K562 (cell line): ENCODE measurements around the gene TRIP6. TPM values are rescaled to one million over a fixed set of nuclear protein-coding genes. Genes with fewer than 3 reads are reported as not detected.
A peak's percentile ranks its signal among the peaks of the same experiment; 100 is the strongest.

Experiments used
- CXXC5 ChIP-seq: fragments of 250-450 bp; sonication (Bioruptor Pico); IDR thresholded peaks from 2 replicates; pipeline ENCODE4 v1.8.0; 2022; ENCODE audit warnings: inconsistent platforms, mild to moderate bottlenecking, moderate library complexity
- DPF2 ChIP-seq: fragments of 450-650 bp; IDR thresholded peaks from 2 replicates; pipeline ENCODE4 v1.6.1; 2016
- FOXJ2 ChIP-seq: fragments of 200-800 bp; sonication (Bioruptor generic); IDR thresholded peaks from 2 replicates; pipeline ENCODE4 v1.6.1; 2016; ENCODE audit warnings: missing genetic modification characterization, missing compliant biosample characterization
- FOXK2 ChIP-seq, 2 experiments: fragments of 450-650 bp; IDR thresholded peaks in 1 of 2; conservative IDR thresholded peaks in 1 of 2; 2 replicates each; pipeline ENCODE4 v1.6.1; 2016; ENCODE audit warnings: low read depth in 2 of 2, mild to moderate bottlenecking in 1 of 2
- HDAC2 ChIP-seq: fragments of 450-650 bp; IDR thresholded peaks from 2 replicates; pipeline ENCODE4 v1.6.1; 2016; ENCODE audit warnings: mild to moderate bottlenecking
- MCM5 ChIP-seq: fragments of 450-650 bp; IDR thresholded peaks from 2 replicates; pipeline ENCODE4 v1.6.1; 2016; ENCODE audit warnings: low read depth
- MCM7 ChIP-seq, 2 experiments: fragments of 450-650 bp; IDR thresholded peaks; 2 replicates each; pipeline ENCODE4 v1.6.1; 2016 to 2018
- NR2C2 ChIP-seq, 2 experiments: fragments of 200-800 bp in 1 of 2; sonication (Bioruptor generic) in 1 of 2; sonication (generic) in 1 of 2; formaldehyde crosslinking in 1 of 2; IDR thresholded peaks; 2 replicates each; pipeline versions ENCODE4 v1.6.1 to v1.8.0; 2016 to 2022; ENCODE audit warnings: mild to moderate bottlenecking in 1 of 2, missing compliant biosample characterization in 1 of 2, missing genetic modification characterization in 1 of 2, missing genetic modification reagents in 1 of 2
- SMARCC2 ChIP-seq: fragments of 450-650 bp; IDR thresholded peaks from 2 replicates; pipeline ENCODE4 v1.6.1; 2017; ENCODE audit warnings: antibody characterized with exemption, moderate library complexity, mild to moderate bottlenecking, low read depth
- TOE1 ChIP-seq, 2 experiments: fragments of 450-650 bp in 1 of 2; sonication (generic) in 1 of 2; formaldehyde crosslinking in 1 of 2; IDR thresholded peaks; 2 replicates each; pipeline versions ENCODE4 v1.7.1 to v1.8.0; 2016 to 2022; ENCODE audit warnings: borderline replicate concordance in 2 of 2, mild to moderate bottlenecking in 2 of 2, antibody characterized with exemption in 1 of 2, inconsistent platforms in 1 of 2, low read depth in 1 of 2, missing genetic modification reagents in 1 of 2, moderate library complexity in 1 of 2
- ZBTB26 ChIP-seq: fragments of 450-650 bp; formaldehyde crosslinking; IDR thresholded peaks from 2 replicates; pipeline ENCODE4 v1.4.0; 2022; ENCODE audit warnings: missing genetic modification characterization
- ZBTB40 ChIP-seq, 2 experiments: fragments of 450-650 bp in 1 of 2; sonication (generic) in 1 of 2; formaldehyde crosslinking in 1 of 2; IDR thresholded peaks; 2 replicates each; pipeline versions ENCODE4 v1.7.1 to v1.9.0; 2016 to 2022; ENCODE audit warnings: inconsistent platforms in 1 of 2, mild to moderate bottlenecking in 1 of 2, missing genetic modification reagents in 1 of 2
- ZNF280A ChIP-seq: fragments of 450-650 bp; IDR thresholded peaks from 2 replicates; pipeline ENCODE4 v1.6.1; 2018; ENCODE audit warnings: mild to moderate bottlenecking, low read depth; ENCODE audit not compliant: partially characterized antibody
- ZNF347 ChIP-seq: fragments of 450-650 bp; formaldehyde crosslinking; IDR thresholded peaks from 2 replicates; pipeline ENCODE4 v1.4.0; 2020; ENCODE audit warnings: low read depth, mild to moderate bottlenecking, moderate library complexity
- polyA plus RNA-seq, 8 experiments: library from polyadenylated mRNA; depleted of rRNA in 4 of 8; stranded (reverse) in 5 of 8; unstranded in 3 of 8; fragments of >200 nt; fragmentation: Nextera tagmentation in 2 of 8; fragmentation: Illumina TruSeq in 1 of 8; extraction: Ambion mirVana in 2 of 8; extraction: Trizol in 1 of 8; gene quantifications; 2 replicates each; pipeline versions ENCODE4 v1.2.1 to v1.2.3, GENCODE V29; 2011 to 2014; ENCODE audit warnings: inconsistent platforms in 1 of 8, missing spikeins in 1 of 8
- total RNA-seq, 7 experiments: library from RNA; depleted of rRNA in 6 of 7; stranded (reverse); fragments of >200 nt in 6 of 7; fragmentation: Illumina TruSeq in 2 of 7; extraction: Trizol in 2 of 7; gene quantifications; 2 replicates each; pipeline versions ENCODE4 v1.2.1 to v1.2.3, GENCODE V29; 2011 to 2021; ENCODE audit warnings: low replicate concordance in 1 of 7

Gene TRIP6
- total and polyA plus RNA-seq, 9 of the 15 experiments (the other 6 are each of a cell fraction or from before 2014, with no cell fraction given): 5.9 to 141 (median 54.0) TPM

- TF ChIP-seq ZBTB40 (IDR thresholded peaks at IDR 0.05) (peak; percentile 71), ZBTB40 (CRISPR knock-in tag; IDR thresholded peaks at IDR 0.05) (no peak), HDAC2 (peak; percentile 57), DPF2 (peak; percentile 68), CXXC5 (0 out of 2 replicates have a peak, but pooled peaks have one; percentile 4), FOXK2 (conservative IDR thresholded peaks at IDR 0.05 in 1 of 2, IDR thresholded peaks at IDR 0.05 in 1 of 2; ENCODE audit: low read depth in 2 of 2) (peak; percentile 83 to 89), ZBTB26 (peak; percentile 95), MCM5 (0 out of 2 replicates have a peak, but pooled peaks have one; percentile 82), TOE1 (IDR thresholded peaks at IDR 0.05; ENCODE audit: borderline replicate concordance) (peak; percentile 43; the same call in 1 of the 2 replicates), TOE1 (CRISPR knock-in tag; IDR thresholded peaks at IDR 0.05; ENCODE audit: borderline replicate concordance, low read depth) (no peak), NR2C2 (CRISPR knock-in tag; IDR thresholded peaks at IDR 0.05) (no peak), NR2C2 (tag; IDR thresholded peaks at IDR 0.05) (0 out of 2 replicates have a peak, but pooled peaks have one; percentile 28), MCM7 (IDR thresholded peaks at IDR 0.05) (peak in 1 of 2 experiments; percentile 81; a peak in 2 of 4 replicates), FOXJ2 (tag) (peak; percentile 81; the same call in 1 of the 2 replicates), ZNF280A (peak; percentile 48), SMARCC2 (peak; percentile 48; the same call in 1 of the 2 replicates), ZNF347 (CRISPR knock-in tag) (no peak)
Observed at GRCh38 chr7:100840470-100841100, 26.6 kb upstream of the TRIP6 start (continued).
